Kidney (tissue), 14 donors: Measurements from ENCODE around the gene ITGAX. TPM values are rescaled to one million over a fixed set of nuclear protein-coding genes. Genes with fewer than 3 reads are reported as not detected.

Experiments
- DNase-seq, 5 donors: peaks; one replicate each; pipeline ENCODE4 v3.0.0-alpha.2; 2013 to 2020
- FAIRE-seq: peaks from 2 replicates; lab custom pipeline; 2012; peaks lifted over from hg19 to GRCh38; lab: Jason Lieb, UNC
- H3K27ac ChIP-seq, 2 donors: one replicate each; pipeline ENCODE4 v1.7.0; 2013; ENCODE audit warnings: low read depth in 2 of 2, low read length in 2 of 2, inconsistent platforms in 1 of 2
- H3K27me3 ChIP-seq: one replicate; pipeline ENCODE4 v1.7.1; 2013; ENCODE audit warnings: low read length, inconsistent platforms; ENCODE audit not compliant: control insufficient read depth, insufficient read depth
- H3K36me3 ChIP-seq, 3 donors: one replicate each; pipeline versions ENCODE4 v1.7.0 to v1.7.1; 2013; ENCODE audit warnings: low read length in 3 of 3, control low read depth in 1 of 3, inconsistent platforms in 1 of 3; ENCODE audit not compliant: insufficient read depth in 3 of 3, control insufficient read depth in 2 of 3
- H3K4me1 ChIP-seq, 3 donors: one replicate each; pipeline versions ENCODE4 v1.7.0 to v1.7.1; 2013; ENCODE audit warnings: low read length in 3 of 3, inconsistent platforms in 1 of 3, low read depth in 1 of 3; ENCODE audit not compliant: control insufficient read depth in 2 of 3, insufficient read depth in 2 of 3
- H3K4me3 ChIP-seq, 3 donors: one replicate each; pipeline versions ENCODE4 v1.7.0 to v1.8.1; 2013; ENCODE audit warnings: low read length in 3 of 3, control low read depth in 1 of 3, inconsistent platforms in 1 of 3
- H3K9ac ChIP-seq, 3 donors: one replicate each; pipeline versions ENCODE4 v1.7.0 to v1.7.1; 2013; ENCODE audit warnings: low read length in 3 of 3, control low read depth in 1 of 3, inconsistent platforms in 1 of 3
- H3K9me3 ChIP-seq, 3 donors: one replicate each; pipeline versions ENCODE4 v1.7.0 to v1.7.1; 2013; ENCODE audit warnings: low read length in 3 of 3, control low read depth in 1 of 3, inconsistent platforms in 1 of 3; ENCODE audit not compliant: control insufficient read depth in 2 of 3, insufficient read depth in 1 of 3
- intact Hi-C: fragments of 100-400 bp; cut with DNase I; formaldehyde crosslinking; loops from one replicate; pipeline ENCODE4 v1.11.1; 2022
- polyA plus RNA-seq: library from polyadenylated mRNA; stranded (reverse); fragments of 350-450 nt; fragmentation: Illumina TruSeq; extraction: RNeasy Lipid Tissue Mini Kit (QIAGEN cat#74804); gene quantifications from one replicate; pipeline ENCODE4 v1.2.3, GENCODE V29; 2014; ENCODE audit warnings: low read depth, low replicate concordance; ENCODE audit not compliant: insufficient read depth
- total RNA-seq: library from RNA; stranded (reverse); fragmentation: NEBNext Ultra II Directional; extraction: Animal tissue kit (Norgen Biotek cat#: 25700); gene quantifications from one replicate; pipeline ENCODE4 v1.2.1, GENCODE V29; 2021
- TF ChIP-seq, protein P1 (sequence below): IDR thresholded peaks from 3 replicates; pipeline ENCODE4 v1.5.1; 2012; ENCODE audit warnings: mild to moderate bottlenecking, moderate library complexity, borderline replicate concordance; ENCODE audit not compliant: insufficient read depth; ENCODE audit errors: extremely low read depth
- donor health status: control.
- donor health status: control.
- donor health status: control.
- donor health status: control.
- donor health status: control.
- donor health status: DM: yes; HTN: yes; CAD: no.
- donor health status: Normal renal cell carcinoma (clear cell type).

The ITGAX gene
- total and polyA plus RNA-seq, 2 donors from 2014 or later = 0.37 to 11.9 TPM

DNA sequence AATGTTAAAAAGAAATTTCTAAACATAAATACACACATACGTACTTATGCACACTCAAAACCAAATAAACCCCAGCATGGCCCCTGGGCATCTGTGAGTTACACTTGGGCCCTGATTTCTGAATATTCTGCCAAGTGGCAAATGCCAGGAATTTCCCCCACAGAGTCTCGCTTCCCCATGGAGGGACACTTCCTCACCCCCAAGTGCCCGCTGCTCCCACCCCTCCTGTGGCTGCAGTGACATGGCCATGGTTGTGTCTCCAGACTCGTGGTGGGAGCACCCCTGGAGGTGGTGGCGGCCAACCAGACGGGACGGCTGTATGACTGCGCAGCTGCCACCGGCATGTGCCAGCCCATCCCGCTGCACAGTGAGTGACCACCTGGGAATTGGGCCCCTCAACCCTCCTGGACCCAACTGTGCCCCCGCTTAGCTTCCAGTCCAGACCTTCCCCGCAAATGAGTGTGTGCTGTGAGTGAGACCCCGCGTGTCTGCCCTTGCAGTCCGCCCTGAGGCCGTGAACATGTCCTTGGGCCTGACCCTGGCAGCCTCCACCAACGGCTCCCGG, 42.2 kb downstream of the ITGAX start:
- DNase-seq (peak in 1 of 5 donors; percentile 58), FAIRE-seq (no peak)
- H3K4me3 ChIP-seq = no peak overlapping the region
- no peak overlapping the region for H3K27ac ChIP-seq
- TF ChIP-seq, protein P1, sequence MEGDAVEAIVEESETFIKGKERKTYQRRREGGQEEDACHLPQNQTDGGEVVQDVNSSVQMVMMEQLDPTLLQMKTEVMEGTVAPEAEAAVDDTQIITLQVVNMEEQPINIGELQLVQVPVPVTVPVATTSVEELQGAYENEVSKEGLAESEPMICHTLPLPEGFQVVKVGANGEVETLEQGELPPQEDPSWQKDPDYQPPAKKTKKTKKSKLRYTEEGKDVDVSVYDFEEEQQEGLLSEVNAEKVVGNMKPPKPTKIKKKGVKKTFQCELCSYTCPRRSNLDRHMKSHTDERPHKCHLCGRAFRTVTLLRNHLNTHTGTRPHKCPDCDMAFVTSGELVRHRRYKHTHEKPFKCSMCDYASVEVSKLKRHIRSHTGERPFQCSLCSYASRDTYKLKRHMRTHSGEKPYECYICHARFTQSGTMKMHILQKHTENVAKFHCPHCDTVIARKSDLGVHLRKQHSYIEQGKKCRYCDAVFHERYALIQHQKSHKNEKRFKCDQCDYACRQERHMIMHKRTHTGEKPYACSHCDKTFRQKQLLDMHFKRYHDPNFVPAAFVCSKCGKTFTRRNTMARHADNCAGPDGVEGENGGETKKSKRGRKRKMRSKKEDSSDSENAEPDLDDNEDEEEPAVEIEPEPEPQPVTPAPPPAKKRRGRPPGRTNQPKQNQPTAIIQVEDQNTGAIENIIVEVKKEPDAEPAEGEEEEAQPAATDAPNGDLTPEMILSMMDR = no peak
- no peak overlapping the region for H3K9ac ChIP-seq
- H3K4me1 ChIP-seq = no peaks in the 10 kb centered on the region
- no peaks in the 10 kb centered on the region for H3K27me3 ChIP-seq
- intact Hi-C loops = no loop called here
- no peaks in the 10 kb centered on the region for H3K36me3 ChIP-seq
- no peaks in the 10 kb centered on the region for H3K9me3 ChIP-seq

DNA sequence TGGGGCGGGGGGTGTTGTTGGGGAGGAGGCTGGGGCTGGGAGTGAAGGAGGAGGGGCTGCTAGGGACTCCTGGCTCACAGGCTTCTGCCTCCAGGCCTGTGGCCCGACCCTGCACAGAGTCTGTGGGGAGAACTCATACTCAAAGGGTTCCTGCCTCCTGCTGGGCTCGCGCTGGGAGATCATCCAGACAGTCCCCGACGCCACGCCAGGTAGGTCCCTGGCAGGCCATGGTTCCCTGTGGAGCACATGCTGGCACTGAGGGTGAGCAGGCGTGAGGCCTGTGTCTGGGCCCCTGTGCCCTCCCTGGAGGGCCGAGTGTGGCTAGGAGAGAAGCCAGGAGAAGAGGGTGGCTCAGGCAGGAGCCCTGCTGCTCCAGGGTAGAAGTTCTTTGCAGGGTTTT, 42.7 kb downstream of the ITGAX start:
- no peaks in the 10 kb centered on the region for H3K36me3 ChIP-seq
- H3K9ac ChIP-seq = no peak overlapping the region
- DNase-seq = peak in 1 of 5 donors; percentile 59

DNA sequence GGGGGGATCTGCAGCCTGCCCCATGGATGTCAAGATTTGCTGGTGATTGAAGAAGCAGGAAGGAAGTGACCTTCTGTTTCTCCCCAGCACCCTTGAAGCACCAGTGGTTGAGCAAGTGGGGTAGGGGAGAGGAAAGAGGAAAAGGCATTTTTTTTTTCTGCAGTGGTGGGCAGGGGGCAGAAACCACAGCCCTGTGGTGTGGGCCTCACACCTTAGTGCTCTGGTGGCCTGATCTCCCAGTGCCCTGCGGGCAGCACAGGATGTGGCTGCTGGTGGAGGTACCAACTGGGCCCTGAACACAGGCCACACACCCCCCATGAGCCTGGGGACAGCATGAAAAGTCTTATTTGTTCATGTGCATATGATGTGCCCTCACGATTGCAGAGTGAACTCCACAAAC, 45.2 kb downstream of the ITGAX start:
- Histone ChIP-seq H3K9ac (no peak overlapping the region), H3K9me3 (no peaks in the 10 kb centered on the region), H3K27ac (no peak overlapping the region), H3K4me1 (no peaks in the 10 kb centered on the region), H3K27me3 (no peaks in the 10 kb centered on the region), H3K36me3 (no peaks in the 10 kb centered on the region), H3K4me3 (no peak overlapping the region)
- TF ChIP-seq, protein P1 = no peak
- FAIRE-seq = no peak
- intact Hi-C loops = no loop called here
- no peak for DNase-seq

More for the DNA sequence above, 42.7 kb downstream of the ITGAX start:
- intact Hi-C loops = no loop called here
- TF ChIP-seq, protein P1 = no peak
- Histone ChIP-seq H3K4me1 (no peaks in the 10 kb centered on the region), H3K9me3 (no peaks in the 10 kb centered on the region), H3K27ac (no peak overlapping the region), H3K4me3 (no peak overlapping the region), H3K27me3 (no peaks in the 10 kb centered on the region)
- no peak for FAIRE-seq

DNA sequence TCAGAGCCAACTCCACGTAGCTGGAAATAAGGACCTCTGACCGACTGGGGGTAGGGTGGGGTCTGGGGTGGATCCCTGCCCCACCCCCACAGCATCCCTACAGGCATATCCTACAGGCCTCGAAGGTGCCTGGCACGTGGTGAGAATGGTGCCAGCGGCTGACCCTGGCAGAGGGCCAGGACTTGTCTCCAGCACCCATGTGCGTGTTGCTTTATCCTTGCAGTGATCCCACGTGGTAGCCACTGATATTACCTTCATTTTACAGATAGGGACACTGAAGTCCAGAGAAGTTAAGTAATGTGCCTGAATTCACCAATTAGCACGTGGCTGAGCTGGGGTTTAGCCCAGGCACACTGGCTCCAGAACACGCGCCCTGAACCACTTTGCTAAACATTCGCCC, 46.5 kb downstream of the ITGAX start:
- intact Hi-C loops = no loop called here
- no peaks in the 10 kb centered on the region for H3K36me3 ChIP-seq
- no peak overlapping the region for H3K9ac ChIP-seq
- H3K27ac ChIP-seq = no peak overlapping the region
- no peaks in the 10 kb centered on the region for H3K27me3 ChIP-seq
- no peaks in the 10 kb centered on the region for H3K9me3 ChIP-seq
- H3K4me1 ChIP-seq = no peaks in the 10 kb centered on the region
- TF ChIP-seq, protein P1 = no peak
- no peak for DNase-seq
- FAIRE-seq = no peak
- H3K4me3 ChIP-seq = no peak overlapping the region
